NCI-H2029 (cell line): ENCODE results near the gene ZFR.
"Not testable (repeated sequence)": the region's sequence is repeated elsewhere in the genome, so short reads cannot be mapped to it uniquely, and the experiment has no call there.

ENCODE experiments used
- DNase-seq: peaks from one replicate; lab custom pipeline; 2025; lab: John Stamatoyannopoulos, UW

Gene ZFR

DNA sequence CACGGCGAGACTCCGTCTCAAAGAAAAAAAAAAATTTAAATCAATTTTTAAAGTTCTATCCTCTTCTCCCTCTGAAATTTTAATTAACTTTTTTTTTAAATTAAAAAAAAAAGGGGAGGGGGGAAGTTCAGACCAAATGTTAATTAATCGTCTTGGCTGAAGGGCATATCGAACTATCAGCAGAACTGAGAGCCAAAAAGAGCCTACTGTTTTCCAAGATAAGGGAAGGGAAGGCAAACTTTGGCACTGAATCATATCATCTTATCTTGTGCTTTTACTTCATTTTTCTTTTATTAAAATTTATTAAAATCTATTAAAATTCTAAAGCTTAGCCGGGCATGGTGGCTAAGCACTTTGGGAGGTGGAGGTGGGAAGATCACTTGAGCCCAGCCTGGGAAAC lies 85.9 kb downstream of the ZFR start:
- no peak for DNase-seq

DNA sequence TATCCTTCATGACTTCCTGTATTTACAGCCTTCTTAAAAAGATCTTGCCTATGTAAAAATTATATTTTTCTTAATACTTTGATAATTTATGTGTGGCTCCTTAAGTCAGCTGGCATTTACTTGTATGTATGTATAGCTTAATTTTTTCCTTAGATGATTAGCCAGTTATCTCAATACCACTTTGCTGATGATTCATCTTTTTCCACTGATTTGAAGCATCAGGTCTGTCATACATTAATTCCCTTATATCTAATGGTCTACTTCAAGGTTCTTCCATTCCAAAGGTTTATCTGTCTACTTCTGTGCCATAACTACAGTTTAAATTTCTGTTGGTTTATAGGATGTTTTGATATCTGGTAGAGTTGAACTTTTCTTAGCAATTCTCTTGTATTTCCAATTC lies 86.9 kb downstream of the ZFR start:
- DNase-seq: no peak

DNA sequence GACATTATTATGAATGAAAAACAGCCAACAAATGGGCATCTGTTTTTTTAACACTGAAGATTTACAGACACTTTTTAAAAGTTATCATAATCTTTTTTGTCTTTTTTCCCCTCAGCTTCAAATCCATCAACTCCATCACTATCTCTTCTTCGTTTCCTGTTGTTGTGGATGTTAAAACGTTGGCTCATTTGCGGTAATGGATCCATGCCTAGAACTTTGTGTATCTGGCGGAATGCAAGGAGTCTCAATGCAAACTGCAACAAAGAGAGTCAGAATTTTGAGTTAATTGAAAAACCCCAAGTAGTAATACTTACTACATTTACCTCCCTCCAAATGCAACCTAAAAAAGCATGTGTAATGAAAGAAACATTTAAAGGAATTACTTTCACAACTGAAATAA lies 88.9 kb downstream of the ZFR start:
- no peak for DNase-seq

DNA sequence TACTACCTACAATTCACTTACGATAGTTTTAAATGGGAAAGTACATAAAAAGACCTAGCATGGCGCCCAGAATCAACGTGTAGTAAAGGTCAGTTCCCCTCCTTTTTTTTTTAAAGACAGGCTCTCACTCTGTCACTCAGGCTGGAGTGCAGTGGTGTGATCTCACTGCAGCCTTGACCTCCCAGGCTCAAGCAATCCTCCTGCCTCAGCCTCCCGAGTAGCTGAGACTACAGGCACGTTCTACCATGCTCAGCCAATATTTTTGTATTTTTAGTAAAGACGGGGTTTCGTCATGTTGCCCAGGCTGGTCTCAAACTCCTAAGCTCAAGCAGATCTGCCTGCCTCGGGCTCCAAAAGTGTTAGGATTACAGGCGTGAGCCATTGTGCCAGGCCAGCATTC lies 91.1 kb downstream of the ZFR start:
- no peak for DNase-seq

DNA sequence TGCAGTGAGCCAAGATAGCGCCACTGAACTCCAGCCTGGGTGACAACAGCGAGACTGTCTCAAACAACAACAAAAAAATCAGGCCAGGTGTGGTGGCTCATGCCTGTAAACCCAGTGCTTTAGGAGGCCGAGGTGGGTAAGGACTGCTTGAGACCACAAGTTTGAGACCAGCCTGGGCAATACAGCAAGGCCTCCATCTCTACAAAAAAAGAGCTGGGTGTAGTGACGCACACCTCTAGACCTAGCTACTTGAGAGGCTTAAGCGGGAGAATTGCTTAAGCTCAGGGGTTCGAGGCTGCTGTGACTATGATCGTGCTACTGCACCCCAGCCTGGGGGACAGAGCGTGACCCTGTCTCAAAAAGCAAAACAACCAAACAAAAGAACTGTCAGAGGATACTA lies 91.9 kb downstream of the ZFR start:
- no peak for DNase-seq

DNA sequence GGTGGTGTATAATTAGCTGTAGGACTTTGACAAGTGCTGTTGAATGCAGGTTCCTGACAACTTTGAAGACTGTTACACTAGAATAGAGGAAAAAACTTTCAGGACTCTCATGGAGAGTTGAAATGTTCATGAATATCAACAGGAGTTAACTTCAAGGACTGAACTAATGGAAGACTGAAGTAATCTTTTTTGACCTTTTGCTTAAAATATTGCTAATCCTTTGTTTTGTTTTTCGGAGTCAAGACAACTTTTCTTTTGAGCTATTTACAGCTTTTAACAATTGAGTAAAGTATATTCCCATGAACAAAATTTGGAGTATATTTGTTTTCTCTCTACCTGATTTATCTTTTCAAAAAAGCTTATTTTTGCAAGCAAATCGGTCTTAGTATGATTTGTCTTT lies 97.7 kb downstream of the ZFR start:
- no peak for DNase-seq

DNA sequence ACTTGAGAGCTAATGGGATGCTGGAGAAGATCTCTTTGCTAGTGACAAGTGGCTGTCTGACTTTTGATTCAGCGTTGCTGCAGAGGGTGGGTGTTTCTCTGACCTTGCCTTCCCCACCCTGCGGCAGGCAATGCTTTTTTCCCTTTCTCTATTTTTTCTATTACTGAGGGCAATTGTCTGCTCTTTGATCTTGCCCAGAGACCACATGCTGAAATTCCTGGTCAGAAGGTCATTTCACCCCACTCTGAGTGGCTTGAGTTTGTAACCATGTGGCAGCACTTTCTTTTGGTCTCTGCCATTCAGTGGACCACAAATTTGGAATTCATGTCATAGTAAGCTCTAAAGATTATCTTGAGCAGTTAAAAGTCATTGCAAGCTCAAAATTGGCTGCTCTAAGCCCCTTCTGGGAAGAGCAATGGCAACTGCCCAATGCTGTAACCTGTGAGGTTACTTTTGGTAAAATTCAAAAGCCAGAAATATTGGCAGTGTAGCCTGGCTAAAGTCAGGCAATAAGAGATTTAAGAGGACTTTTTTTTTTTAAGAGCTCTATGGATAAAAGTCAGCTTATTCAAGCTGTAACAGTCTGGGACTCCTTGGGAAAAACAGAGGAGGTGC lies 101.4 kb downstream of the ZFR start:
- no peak for DNase-seq

DNA sequence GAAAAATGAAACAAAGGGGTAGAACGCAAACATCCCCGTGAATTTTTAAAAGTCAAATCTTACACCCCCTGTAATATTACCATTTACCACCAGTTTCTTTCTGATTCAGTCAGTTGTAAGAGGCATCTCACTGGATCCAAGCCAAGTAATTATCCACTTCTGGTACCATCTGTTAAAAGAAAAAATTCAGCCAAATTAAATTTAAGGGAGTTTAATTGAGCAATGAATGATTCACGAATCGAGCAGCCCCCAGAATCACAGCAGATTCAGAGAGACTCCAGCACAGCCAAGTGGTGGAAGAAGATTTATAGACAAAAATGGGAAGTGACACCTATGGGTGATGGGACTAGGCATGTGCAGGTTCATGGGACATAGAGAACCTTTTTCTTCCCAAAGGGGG lies 101.9 kb downstream of the ZFR start:
- DNase-seq: no peak

DNA sequence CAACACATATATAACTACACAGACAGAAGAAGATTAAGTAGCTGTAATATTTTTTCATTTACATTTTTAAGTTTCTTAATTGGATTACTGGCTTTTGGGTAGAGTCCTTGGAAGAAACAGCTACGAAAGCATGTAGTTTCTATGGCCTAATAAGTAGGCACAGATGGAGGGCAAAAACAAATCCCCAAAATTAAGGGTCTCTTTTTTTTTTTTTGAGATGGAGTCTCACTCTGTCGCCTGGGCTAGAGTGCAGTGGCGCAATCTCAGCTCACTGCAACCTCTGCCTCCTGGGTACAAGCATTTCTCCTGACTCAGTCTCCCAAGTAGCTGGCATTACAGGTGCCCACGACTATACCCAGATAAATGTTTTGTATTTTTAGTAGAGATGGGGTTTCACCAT lies 104.7 kb downstream of the ZFR start:
- no peak for DNase-seq

DNA sequence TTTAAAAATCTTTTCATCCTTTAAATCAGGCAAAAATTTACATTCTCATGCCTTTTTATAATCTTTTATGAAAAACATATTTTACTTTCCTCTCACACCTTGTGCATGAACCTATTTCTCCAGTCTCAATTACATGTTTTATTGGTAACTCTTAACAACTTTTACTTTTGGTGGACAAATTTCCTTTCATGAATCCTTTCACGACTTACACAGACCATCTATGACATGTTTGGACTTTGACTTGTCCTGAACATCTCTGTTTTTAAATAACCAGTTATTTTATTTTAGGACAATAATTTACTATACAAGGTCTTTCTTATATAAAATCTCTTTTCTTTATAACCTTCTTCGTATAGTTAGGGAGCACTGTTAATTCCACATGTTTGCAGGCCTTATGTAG lies 105.3 kb downstream of the ZFR start:
- no peak for DNase-seq

DNA sequence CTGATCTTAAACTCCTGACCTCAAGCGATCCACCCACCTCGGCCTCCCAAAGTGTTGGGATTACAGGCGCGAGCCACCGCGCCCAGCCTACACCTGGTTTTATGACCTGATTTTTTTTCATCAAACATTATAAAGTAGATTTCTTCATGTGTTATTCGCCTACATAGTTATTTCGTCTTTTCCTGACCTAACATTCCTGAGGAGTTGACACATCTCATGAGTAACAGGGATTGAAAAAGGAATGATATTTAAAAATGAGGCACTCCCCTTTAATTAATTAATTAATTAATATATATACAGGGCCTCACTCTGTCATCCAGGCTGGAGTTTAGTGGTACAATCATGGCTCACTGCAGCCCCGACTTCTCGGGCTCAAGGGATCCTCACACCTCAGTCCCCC lies 111.6 kb downstream of the ZFR start:
- DNase-seq: no peak

DNA sequence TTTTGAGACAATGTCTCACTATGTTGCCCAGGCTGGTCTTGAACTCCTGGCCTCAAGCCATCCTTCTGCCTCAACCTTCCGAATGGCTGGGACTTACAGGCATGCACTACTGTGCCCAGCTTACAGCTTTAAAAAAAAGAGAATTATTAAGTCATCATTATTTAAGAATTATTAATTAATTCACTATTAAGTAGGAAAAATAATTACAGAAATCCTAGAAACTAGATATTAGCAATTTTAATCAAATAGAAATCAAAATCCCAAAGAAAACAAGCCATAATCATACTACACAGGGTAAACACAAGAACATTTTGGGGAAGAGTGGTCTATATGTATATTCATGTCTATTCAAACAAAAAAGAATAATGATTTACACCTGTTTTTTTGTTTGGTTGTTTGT lies 112.2 kb downstream of the ZFR start:
- no peak for DNase-seq

DNA sequence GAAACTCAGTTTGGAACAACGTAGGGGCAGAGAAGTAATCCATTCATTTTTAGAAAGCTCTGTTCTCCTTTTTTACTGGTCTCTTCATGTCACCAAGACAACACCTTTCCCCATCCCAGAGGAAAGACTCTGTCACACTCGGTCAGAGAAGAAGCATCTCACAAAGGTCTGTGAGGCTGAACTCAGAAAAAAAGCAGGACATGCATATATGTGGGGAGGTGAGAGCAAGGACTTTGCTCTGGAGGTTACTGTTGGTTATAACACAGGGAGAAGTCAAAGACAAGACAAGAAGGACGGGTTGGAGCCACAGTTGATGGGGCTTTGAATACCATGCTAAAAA lies 112.6 kb downstream of the ZFR start:
- no peak for DNase-seq

DNA sequence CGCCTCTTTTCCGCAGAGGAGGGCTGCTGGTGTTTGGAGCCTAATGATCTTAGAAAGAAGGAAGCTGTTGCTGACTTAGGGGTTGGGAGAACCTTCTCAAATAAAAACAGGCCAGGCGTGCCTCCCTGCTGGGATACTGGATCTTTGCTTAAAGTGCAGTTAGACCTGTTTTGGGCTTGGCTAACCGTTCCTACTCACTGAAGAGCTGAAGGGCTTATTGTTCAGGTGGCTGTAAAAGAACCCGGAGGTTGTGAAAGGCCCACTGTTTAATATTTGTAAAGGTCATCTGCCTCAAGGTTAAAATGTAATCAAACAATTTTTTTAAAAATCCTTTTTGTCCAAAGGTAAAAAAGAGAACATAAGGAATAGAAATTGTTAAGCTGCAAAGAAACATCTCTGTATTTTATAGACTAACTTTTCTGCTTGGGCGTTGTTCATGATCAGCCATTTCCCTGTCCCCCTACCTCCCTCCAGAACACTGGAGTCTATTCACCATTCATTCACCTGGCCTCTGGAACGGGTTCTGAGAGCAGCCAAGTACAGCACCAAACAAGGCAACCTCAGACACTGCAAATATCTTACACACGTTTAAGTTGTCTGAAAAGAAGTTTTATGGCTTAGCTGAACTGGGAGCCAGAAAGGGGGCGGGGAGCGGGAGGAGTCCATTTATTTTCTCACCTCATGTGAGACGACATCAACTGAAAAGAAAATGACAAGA lies 113.2 kb downstream of the ZFR start:
- no peak for DNase-seq

DNA sequence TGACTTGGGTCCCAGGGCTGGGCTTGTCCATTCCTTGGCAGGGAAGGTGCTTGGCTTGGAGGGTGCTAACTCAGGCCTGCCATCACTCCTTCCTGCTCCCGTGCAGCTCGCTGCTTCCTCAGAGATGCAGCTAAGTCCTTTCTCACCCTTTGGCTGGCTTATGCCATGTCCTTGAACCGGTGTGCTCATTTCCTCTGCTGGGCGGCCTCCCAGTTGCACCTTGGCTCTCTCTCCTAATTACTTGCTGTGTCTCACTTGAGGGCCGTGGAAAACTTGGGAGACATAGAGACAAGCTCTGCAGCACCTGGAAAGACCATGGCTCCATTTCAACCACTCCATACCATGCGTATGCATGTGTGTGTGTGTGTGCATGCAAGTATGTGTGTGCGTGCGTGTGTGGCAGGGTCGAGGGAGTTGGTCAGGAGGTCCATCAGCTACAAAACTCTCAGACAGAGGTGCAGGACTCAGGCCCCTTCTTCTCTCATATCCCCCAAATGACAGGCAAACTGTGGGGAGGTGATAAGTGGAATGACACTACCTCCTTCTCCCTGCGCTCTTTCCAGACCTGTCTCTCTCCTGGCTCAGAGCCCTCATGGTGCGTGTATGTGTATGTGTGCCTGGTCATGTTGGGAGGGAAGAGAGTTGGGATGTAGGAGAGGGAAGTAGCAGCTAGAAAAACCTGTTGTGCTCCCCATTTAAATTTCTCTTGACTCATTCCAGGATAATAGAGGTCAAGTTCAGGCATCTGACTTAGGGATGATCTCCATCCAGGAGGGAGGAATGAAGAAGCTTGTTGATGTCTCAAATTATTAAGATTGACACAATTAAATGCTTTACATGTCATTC lies 114.2 kb downstream of the ZFR start:
- no peak for DNase-seq

DNA sequence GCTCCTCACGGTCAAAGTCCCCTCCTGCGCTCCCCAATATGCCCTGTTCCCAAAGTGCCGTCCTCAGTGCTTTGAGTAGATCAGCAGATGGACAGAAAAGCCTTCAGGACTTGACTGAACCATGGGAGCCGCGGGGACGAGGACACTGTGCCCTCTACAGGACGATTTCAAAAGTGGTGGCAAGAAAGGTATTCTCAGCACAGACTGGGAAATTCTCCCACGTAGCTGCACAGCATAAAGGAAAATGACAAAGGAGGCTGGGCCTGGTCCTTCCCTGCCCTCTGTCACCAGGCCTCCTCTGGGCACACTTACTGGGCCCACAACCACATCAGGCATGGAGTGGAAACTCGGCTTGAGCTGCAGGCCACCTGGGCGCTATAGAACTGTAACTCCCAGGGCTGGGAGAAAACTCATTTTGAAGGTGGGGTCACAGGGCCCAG lies 115.1 kb downstream of the ZFR start:
- peak; percentile 26 for DNase-seq

DNA sequence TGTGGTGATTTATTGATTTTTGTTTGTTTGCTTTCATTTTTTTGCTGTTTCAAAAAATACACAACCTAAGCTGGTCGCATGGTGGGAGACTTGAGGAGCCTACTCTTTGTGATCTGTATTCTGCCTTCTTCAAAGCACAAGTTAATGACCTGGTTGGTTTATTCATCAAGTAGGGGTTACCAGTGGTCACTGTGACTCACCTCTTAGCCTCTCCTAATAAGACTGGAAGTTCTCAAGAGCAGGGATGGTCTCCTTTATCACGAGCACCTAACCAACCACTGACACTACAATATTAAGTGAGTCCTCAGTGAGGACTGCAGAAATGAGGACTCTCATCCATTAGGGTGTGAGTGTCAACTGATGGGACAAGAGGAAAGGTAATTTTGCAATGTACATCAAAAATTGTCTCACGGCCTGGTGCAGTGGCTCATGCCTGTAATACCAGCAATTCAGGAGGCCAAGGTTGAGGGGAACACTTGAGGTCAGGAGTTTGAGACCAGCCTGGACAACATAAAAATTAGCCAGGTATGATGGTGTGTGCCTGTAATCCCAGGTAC lies 118.2 kb downstream of the ZFR start:
- no peak for DNase-seq

DNA sequence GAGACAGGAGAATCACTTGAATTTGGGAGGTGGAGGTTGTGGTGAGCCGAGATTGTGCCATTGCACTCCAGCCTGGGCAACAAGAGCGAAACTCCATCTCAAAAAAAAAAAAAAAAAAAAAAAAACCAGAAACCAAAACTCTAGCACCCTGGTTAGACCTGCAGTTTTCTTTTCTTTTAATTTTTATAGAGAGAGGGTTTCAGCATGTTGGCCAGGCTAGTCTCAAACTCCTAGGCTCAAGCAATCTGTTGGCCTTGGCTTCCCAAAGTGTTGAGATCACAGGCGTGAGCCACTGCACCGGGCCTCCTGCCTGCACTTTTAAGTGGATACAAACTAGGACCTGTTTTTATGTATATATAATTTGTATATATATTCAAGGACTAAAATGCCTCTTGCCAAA lies 118.9 kb downstream of the ZFR start:
- DNase-seq: no peak

DNA sequence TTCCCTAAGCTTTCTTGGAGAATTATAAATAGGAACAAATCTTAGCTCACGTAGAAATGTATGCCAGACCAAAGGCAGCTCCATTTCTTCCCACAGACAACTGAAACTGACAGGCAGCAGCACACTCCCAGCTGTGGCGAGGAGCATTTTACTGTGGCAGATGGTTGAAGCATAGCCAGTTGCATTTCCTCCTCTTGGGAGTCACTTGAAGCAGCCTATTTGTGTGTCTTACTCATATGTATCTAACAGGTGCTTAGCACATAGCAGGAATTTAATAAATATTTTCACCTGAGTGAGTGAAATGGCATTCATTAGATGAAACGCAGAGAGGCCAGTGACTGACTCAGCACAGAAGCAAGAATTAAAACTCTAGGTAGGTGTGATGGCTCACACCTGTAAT lies 119.5 kb downstream of the ZFR start:
- DNase-seq: no peak

DNA sequence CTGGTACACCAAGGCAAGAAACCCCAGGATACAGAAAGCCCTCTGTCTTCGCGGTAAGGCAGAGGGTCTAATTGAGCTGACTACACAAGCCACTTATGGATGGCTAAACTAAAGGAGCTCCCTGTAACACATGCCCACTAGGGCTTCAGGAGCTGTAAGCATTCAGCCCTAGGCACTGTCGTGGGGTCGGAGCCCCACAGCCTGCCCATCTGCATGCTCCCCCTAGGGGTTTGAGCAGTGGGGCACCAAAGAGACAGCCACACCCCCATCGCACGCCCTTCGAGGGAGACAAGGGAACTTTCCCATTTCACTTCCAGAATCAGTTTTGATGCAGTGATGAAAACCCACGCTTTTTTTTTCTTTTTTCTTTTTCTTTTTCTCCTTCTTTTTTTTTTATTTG lies 120.8 kb downstream of the ZFR start:
- DNase-seq: no peak

DNA sequence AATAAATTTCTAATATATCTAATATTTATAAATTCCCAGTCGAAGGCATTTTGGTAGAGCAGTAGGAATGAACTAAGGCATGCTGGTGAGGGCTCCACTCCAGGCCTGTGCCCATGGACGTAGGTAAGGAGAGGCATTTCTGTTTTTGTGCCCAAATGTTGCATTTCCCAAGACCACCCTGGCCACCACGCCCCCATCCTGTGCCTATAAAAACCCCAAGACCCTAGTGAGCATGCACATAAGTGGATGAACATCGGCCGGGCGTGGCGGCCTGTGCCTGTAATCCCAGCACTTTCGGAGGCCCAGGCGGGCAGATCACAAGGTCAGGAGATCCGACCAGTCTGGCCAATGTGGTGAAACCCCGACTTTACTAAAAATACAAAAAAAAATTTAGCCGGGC lies 121.7 kb downstream of the ZFR start:
- DNase-seq: no peak

DNA sequence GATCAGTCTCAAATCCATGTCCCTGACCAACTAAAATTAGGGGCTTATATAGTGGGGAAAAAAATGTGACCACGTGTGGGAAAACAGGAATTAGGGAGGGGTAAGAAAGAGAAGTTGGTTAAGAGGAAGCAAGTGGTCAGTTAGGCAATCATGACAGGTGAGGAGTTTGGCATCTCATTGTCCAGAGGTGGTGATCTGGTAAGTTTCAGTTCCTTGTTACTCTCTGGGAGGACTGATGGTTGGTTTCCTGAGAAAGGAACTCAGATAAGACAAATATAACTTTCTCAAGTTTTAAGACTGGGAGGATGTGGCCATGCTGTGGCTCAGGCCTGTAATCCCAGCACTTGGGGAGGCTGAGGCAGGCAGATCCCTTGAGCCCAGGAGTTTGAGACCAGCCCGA lies 122.8 kb downstream of the ZFR start:
- DNase-seq: not testable (repeated sequence)

DNA sequence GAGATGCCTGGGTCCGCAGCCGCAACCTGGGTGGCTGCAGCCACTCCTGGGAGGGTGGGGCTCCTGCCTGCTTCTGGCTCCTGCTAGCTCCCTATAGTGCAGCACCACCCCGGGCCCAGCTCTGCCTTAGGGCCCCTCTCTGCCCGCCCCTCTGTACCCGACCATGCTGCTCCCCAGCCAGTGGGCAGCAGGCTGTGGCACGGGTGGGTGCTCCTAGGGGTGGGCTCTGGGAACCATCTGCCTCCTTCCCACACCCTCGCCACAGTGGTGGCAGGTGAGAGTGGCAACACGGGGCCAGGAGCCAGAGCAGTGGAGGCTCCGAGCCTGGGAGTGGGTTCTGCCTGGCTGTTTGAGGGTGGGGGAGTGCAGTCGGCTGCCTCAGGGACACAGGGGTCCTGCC lies 124.0 kb downstream of the ZFR start:
- no peak for DNase-seq
